ENCODE data around the gene ZNF766.
A peak's percentile ranks its signal among the peaks of the same experiment; 100 is the strongest.
"Not testable (repeated sequence)": the region's sequence is repeated elsewhere in the genome, so short reads cannot be mapped to it uniquely, and the experiment has no call there.

Gene ZNF766

DNA sequence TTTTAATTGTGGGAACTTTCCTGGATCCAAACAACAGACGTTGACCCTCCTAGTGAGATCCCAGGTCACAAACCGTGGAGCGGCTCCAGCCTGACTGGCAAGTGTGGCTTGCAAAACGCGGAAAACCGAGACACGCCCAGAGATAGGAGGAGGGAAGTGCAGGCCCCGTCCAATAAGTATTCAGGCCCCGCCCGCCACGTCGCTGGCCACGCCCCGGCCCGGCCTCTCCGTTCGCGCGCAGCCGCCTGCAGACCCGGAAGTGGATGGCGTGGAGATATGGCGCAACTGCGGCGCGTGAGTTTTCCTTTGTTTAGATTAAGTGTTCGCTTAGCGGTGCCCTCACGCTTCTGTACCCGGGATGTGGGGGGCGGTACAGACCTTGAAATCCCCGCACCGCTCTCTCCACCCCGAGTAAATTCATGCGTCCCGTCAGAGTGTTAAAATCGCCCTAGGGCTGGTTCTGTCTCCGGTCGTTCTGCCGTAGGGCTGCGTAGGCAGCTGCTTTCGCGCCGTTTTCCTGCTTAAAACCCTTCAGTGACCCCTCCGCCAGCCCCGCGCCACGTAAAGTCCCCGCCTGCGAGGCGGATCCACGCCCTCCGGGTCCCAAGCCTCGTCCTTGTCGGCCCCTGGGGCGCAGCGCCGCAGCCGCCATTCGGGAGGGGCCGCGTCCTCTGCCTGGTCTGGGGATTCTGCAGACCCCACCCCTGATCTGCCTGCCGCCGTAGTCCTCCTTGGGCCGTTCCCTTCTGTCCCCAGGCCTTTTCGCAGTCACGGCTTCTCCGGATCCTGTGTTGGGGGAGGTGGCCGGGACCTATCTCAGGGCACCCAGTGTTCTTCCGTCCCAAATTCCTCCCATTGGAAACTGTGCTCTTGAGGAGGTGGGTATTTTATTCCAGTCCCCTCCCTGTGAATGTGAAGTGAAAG lies at the start of gene ZNF766:
Gene ZNF766, plus strand, starts transcription at position 250 of the 924 bp plus-strand sequence. Its CDS starts 27 bp downstream, at position 277.
- peak; percentile 96 for DNase-seq (ENCODE audit: low read depth)

DNA sequence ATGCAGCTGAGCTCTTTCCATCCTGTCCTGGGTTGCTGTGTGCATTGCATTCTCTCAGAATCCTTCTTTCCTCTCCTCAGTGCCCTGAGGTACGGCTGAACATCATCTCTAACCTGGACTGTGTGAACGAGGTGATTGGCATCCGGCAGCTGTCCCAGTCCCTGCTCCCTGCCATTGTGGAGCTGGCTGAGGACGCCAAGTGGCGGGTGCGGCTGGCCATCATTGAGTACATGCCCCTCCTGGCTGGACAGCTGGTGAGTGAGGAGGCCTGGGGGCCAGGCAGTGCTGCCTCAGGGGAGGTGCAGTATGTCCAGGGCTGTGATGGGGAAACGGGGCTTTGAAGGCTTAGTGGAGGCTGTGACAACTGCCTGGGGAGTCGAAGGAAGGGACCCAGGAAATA lies 49.8 kb upstream of the ZNF766 start:
- DNase-seq (ENCODE audit: low read depth) = no peak

DNA sequence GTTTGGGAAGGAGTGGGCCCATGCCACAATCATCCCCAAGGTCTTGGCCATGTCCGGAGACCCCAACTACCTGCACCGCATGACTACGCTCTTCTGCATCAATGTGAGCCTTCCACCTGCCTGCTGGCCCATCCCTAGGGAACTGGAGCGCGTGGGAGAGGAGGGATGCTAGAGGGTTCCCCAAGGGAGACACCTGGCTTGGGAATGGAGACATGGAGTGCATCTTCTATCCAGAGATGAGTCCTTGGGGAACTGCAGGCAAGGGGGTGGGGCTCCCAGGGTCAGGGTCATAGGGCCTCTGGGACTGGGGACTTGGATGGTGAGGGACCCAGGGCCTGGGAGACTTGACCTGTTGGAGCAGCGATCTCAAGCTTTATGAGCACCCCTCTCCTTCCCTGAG lies 48.4 kb upstream of the ZNF766 start:
- DNase-seq (ENCODE audit: low read depth) = no peak

DNA sequence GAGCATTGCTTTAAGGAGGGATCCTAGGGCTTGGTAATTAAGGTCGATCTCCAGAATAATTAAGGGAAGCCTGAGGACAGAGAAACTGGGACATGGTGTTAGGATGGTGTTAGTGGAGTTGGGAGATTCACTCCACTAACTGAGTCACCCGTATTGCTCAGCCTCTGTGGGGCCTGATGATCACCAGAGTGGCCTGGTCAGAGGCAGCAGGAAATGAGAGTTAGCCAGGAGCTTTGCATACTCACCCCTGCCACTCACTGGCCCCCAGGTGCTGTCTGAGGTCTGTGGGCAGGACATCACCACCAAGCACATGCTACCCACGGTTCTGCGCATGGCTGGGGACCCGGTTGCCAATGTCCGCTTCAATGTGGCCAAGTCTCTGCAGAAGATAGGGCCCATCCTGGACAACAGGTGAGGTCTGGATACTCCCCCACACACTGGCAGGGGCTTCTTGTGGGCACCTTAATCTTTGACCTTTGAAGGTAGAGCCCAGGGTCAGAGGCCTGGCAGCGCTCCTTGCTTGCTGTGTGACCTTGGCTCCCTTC lies 47.5 kb upstream of the ZNF766 start:
- DNase-seq (ENCODE audit: low read depth) = no peak

DNA sequence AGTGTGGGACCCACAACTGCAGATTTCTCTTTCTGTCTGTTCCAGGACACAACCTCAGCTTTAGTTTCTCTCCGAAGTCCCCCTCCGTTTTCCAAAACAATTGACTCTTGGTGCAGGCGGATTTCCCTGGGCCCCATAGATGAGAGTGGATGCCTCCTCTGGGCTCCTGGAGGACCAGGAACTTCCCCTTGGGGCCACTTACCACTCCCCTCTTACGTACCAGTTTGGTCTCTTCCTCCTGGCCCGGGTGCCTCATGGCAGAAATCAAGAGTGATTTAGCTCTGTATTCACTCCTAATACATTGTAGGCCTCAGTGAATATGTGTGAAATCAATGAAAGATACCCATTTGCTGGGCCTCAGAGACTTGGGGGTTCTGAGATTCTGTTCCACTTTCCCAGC lies 45.2 kb upstream of the ZNF766 start:
- no peak for DNase-seq (ENCODE audit: low read depth)

DNA sequence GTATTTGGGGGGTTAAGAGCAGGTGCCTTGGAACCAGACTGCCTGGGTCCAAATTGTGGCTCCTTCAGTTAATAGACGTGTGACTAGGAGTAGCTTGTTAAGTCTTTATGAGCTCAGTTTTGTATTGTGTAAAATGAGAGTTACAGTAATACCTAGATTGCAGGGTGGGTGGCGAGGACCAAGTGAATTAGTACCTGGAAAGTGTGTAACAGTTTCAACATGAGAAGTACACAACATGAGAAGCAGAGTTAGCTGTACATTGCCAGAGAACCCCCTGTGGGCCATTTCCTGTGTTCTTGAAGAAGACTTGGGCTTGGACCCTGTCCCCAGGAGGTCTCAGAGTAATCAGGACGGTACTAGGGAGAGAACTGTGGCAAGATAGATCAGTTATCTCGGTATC lies 42.7 kb upstream of the ZNF766 start:
- no peak for DNase-seq (ENCODE audit: low read depth)

DNA sequence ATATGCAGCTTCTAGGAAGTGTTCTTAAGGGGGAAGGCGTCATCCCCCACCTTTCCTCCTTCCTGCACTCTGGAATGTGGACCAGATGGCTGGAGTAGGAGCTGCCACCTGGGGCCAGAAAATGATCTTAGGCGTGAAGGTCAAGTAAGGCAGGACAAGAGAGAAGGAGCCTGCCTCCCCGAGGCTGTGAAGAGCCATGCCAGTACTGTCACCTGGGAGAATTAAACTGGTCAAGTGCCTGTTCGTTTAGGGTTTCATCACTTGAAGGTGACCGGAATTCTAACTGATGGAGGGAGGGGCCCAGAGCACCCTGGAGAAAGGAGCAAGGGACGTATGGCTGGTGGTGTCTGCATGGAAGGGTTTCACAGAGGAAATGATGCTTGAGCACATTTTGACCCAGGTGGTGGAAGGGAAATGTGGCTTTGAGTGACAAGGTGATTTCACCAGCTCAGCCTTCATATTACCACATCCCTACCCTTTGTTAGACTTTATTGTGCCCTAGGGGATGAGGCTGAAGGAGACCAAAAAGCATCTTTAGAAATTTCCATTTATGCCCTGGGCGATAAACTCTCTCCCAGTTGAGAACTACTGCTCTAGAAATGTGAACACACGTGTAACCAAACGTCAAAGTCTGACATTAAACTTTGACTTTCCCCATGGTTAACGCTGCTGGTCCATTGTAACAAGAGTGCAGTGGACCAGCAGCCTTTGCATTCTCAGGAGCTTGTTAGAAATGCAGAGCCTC lies 42.0 kb upstream of the ZNF766 start:
- no peak for DNase-seq (ENCODE audit: low read depth)

DNA sequence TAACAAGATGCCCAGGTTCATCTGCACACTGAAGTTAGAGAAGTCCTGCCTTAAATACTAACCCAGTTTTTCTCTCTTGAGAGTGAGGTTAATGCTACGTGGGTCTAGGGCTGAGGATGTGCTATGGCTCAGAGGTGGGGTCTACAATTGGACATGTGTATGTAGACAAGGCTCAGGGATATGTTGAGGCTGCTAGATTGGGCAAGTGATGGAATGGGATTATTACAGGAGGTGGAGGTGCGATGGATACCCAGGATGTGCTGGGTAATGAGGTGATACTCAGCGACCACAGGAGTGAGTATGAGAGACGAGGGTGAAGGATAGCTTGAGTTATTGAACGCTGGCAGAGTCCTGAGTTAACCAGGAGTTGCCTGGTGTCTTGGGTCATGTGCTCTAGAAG lies 41.4 kb upstream of the ZNF766 start:
- no peak for DNase-seq (ENCODE audit: low read depth)

DNA sequence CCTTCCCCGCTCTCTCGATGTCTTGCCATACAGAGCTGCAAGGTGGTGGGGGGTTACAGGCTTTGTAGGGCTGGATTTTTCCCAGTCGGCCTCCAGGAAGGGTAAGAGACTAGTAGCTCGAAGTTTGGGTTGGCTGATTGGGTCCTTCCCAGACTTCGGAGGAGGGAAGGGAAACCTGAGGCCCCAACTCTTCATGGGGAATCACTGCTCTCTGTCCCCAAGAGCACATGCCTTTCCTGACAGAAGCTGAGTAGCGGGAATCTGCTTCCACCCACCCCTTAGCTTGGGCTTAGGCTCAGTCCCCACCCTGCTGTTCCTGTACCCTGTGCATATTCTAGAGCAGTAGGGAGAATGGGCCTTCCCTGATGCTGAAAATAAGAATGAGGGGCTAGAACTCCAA lies 39.9 kb upstream of the ZNF766 start:
- no peak for DNase-seq (ENCODE audit: low read depth)

DNA sequence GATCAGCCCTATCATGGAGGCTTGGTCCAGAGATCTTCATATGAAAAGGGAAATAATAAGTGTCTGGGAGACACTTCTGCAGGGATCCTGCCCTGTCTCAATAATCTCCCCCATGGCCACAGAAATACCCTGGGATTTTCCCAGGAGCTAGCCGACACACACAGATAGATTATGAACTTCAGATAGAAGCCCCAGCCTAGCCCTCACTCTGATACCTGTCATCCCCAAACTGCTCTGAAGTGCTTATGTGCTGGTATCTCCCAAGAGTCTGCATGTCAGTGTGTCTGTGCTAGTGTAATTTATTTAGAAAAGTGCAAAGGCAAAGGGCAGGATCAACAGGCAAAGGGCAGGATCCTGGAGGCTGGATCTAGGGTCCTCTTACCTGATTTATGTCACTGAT lies 38.7 kb upstream of the ZNF766 start:
- no peak for DNase-seq (ENCODE audit: low read depth)

DNA sequence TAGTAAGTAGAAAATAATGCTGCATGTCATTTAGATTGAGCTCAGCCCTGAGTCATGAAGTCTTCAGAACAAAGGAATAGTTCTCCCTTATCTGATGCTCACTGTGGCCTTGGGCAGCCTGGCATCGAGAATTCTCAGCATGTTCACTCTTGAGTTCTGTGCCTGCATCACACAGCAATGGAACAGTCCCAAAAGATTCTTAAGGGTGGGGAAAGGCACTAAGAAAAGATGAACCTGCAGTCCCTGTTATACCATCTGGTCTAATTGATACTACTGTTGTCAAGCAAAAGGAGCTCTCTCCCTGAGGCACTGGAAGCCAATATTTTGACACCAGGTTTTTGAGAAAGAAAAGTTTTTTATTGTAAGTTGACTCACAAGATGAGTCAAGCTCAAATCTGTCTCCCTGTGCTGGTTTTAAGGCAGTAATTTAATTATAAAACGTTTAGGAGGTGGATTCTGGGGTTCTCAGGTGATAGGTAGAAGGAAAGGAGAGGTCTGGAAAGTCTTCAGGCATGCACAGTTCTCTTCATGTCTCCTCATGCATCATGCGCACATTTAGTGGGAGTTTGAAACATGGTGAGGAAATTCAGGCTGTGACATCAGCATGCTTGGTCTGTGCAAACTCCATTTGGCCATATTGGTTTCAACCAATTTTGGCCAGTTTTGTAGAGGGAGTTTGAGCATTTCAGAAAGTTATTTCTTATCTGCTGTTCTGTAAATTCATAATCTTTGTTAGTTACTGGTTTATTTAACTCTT lies 38.1 kb upstream of the ZNF766 start:
- DNase-seq (ENCODE audit: low read depth) = no peak

DNA sequence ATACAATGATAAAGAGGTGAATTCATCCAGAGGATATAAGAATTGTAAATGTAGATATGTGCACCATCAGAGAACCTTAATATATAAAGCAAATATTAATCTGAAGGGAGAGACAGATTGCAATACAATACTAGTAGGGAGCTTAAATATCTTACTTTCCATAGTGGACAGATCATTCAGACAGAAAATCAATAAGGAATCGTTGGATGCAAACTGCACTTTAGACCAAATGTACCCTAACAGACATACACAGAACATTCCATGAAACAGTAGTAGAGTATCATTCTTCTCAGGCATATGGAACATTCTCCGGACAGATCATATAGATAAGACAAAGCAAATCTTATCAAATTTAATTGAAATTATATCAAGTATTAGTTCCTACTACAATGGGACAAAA lies 35.0 kb upstream of the ZNF766 start:
- DNase-seq (ENCODE audit: low read depth) = no peak

DNA sequence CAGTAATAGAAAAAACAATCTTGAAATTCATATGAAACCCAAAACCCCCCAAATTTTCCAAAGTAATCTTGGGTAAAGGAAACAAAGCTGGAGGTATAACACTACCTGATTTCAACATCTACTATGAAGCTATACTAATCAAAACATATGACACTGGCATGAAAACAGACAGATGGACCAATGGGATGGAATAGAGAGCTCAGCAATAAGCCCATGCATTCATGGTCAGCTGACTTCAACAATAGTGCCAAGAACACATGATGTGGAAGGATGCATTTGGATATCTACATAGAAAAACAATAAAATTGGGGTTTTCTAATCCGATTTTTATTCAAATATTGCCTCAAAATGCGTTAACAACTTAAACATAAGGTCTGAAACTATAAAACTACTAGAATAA lies 32.2 kb upstream of the ZNF766 start:
- no peak for DNase-seq (ENCODE audit: low read depth)

DNA sequence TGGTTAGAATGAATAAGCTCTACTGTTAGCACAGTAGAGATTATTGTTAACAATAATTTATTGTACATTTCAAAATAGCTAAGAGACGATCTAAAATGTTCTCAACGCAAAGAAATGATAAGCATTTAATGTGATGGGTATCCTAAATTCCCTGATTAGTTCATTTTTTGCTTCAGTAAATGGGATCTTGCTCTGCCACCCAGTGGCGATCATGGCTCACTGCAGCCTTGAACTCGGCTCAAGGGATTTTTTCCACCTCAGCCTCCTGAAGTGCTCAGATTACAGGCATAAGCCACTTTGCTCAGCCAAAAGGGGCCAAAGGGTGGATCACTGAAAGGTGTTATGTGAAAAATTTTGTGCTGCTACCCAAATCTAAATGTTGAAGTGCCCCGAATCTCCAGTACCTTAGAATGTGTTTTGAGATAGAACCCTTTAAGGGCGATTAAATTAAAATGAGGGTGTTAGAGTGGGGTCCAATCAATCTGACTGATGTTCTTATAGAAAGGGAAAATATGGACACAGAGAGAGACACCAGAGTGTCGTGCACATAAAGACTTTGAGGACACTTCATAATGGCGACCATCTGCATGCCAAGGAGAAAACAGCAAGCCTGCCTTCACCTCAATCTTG lies 31.5 kb upstream of the ZNF766 start:
- DNase-seq (ENCODE audit: low read depth) = peak; percentile 48

DNA sequence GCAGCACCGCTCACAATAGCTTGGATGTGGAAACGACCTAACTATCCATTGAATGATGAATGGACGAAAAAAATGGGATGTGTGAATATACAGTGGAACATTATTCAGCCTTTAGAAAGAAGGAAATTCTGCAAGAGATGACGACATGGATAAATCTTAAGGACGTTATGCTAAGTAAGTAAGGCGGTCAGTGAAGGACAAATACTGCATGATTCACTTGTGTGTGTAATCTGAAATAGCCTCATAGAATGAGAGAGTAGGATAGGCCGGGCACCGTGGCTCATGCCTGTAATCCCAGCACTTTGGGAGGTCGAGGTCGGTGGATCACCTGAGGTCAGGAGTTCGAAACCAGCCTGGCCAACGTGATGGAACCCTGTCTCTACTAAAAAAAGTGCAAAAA lies 25.4 kb upstream of the ZNF766 start:
- DNase-seq (ENCODE audit: low read depth) = no peak

DNA sequence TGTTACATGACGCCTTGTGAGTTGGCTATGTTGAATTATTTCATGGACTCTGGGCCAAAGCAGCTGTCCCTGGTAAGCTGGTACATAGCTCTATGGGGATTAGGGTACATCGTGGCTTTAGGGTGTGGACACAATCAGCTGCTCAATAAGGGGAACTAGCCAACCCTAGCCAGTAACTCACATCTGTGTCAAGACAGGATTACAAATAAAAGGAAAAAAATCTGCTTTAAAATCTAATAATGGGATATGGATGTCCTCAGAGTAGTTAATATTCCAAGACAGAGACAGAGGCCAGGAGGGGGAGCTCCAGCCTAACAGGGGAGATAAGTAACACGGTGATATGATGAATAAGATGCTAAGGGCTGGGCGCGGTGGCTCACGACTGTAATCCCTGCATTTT lies 21.1 kb upstream of the ZNF766 start:
- peak; percentile 55 for DNase-seq (ENCODE audit: low read depth)

DNA sequence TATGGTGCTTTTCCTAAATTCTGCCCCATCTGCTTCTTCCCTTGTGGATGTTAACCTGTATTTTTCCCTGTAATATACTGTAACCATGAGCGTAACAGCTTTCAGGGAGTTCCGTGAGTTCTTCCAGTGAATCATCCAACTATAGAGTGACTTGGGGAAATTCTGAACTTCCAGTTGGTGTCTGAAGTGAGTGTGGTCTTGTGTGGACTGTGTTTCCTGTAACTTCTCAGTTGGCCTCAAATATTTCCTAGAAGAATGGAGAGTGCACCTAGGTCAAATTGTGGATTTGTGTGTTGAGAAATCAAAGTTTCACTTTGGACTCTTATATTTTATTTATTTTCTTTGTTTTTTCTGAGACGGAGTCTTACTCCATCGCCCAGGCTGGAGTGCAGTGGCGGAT lies 11.0 kb upstream of the ZNF766 start:
- no peak for DNase-seq (ENCODE audit: low read depth)

DNA sequence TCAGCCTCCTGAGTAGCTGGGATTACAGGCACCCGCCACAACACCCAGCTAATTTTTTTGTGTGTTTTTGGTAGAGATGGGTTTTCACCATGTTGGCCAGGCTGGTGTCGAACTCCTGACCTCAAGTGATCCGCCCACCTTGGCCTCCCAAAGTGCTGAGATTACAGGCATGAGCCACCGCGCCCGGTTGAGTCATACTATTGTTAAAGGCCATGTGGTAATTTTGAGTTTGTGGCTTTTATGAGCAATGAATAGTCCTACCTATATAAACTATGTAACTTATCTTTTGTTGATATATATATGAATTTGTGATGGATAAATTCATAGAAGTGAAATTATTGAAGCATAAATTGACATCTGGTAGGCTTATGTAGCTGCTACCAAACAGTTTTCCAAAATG lies 3.8 kb upstream of the ZNF766 start:
- not testable (repeated sequence) for DNase-seq (ENCODE audit: low read depth)

DNA sequence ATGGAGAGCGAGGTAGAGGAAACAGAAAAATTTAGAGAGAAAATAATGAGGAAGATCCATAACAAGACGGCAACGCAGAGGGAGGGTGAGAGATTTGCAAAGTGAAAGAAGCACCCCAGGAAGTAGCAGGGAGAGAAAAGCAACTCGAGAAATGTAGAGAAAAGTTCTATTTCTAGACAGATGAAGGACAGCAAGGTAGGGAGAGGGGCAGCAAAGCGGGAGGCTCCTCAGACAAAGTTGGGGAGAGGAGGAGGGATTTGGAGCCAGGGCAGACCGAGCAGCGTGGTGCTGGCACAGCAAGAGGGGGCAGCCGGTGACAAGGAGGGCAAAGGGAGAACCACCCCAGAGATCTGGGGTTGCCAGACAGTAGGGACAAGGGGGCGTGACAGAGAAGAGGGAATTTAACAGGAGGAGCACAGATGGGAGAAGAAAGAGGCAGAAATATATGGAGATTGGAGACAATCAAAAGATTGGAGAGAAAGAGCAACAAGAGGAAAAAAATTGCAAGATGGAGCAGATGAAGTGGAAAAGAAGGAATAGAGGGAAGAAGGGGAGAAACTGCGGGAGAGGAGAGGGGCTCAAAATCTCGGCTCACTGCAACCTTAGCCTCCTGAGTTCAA lies 989 bp downstream of the ZNF766 start:
- DNase-seq (ENCODE audit: low read depth) = no peak

DNA sequence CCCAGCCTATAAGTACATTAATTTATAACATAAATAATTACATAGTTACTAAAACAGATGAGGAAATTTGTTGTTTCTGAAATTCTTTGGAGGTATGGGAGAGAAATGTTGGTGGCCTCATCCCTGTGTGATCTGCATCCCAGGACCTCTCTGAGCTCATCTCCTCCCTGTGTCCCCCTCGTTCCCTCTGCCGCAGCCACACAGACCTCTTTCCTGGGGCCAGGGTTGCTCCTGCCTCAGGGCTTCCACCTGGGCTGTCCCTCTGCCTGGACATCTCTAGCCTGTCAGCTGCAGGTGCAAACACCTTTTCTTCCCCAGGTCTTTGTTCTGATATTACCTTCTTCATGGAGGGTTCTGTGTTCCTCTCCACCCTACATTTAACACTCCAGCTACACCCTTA lies 3.9 kb downstream of the ZNF766 start:
- no peak for DNase-seq (ENCODE audit: low read depth)

DNA sequence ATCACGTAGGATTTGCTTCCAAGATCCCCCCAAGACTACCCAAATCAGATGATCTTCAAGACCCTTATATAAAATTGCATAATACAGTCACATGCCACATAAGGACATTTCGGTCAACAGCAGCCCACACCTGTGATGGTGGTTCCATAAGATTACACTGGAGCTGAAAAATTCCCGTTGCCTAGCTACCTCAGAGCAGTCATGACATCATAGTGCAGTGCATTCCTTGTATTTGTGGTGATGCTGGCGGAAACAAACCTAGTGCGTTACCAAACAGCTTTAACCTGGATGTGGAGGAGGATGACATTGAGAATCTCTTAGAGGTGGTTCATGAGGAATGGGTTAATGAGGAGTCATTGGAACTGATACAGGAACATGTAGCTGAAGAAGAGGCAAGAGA lies 4.8 kb downstream of the ZNF766 start:
- DNase-seq (ENCODE audit: low read depth) = no peak
